ENCODE results near the gene CARMIL1.
"Not testable (repeated sequence)": the region's sequence is repeated elsewhere in the genome, so short reads cannot be mapped to it uniquely, and the experiment has no call there.

Gene CARMIL1

DNA sequence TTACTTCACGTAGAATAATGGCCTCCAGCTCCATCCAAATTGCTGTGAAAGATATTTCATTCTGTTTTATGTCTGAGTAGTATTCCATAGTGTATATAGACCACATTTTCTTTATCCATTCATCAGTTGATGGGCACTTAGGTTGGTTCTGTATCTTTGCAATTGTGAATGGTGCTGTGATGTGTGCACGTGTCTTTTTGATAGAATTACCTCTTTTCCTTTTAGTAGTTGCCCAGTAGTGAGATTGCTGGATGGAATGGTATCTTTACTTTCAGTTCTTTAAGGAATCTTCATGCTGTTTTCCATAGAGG is 91.8 kb downstream of the CARMIL1 start:
- DNase-seq (ENCODE audit: low read depth, low spot score), result no peak
- TF ChIP-seq, protein P1, sequence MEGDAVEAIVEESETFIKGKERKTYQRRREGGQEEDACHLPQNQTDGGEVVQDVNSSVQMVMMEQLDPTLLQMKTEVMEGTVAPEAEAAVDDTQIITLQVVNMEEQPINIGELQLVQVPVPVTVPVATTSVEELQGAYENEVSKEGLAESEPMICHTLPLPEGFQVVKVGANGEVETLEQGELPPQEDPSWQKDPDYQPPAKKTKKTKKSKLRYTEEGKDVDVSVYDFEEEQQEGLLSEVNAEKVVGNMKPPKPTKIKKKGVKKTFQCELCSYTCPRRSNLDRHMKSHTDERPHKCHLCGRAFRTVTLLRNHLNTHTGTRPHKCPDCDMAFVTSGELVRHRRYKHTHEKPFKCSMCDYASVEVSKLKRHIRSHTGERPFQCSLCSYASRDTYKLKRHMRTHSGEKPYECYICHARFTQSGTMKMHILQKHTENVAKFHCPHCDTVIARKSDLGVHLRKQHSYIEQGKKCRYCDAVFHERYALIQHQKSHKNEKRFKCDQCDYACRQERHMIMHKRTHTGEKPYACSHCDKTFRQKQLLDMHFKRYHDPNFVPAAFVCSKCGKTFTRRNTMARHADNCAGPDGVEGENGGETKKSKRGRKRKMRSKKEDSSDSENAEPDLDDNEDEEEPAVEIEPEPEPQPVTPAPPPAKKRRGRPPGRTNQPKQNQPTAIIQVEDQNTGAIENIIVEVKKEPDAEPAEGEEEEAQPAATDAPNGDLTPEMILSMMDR (IDR thresholded peaks at IDR 0.05; ENCODE audit: low read depth, low read length), result no peak
- no peak overlapping the region for H3K4me3 ChIP-seq (ENCODE audit: low read depth, low read length)
- in situ Hi-C loops (cut with HindIII; ENCODE audit: low sequenced_read_pairs), result no loop called here

DNA sequence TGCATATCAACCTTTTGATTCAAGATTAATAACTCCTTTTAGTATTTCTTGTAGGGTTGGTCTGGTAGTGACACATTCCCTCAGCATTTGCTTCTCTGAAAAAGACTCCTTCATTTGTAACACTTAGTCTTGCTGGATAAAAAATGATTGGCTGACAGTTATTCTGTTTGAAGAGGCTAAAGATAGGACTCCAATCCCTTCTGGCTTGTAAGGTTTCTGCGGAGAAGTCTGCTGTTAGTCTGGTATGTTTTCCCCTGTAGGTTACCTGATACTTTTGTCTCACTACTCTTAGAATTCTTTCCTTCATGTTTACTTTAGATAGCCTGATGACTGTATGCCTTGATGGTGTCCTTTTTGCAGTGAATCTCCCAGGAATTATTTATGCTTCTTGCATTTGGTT is 96.0 kb downstream of the CARMIL1 start:
- TF ChIP-seq, protein P1 (IDR thresholded peaks at IDR 0.05; ENCODE audit: low read depth, low read length), result no peak
- no peak overlapping the region for H3K4me3 ChIP-seq (ENCODE audit: low read depth, low read length)
- DNase-seq (ENCODE audit: low read depth, low spot score), result no peak
- in situ Hi-C loops (cut with HindIII; ENCODE audit: low sequenced_read_pairs), result no loop called here

GRCh38 chr6:25377664-25378063 is 98.5 kb downstream of the CARMIL1 start:
- in situ Hi-C loops (cut with HindIII; ENCODE audit: low sequenced_read_pairs), result no loop called here
- TF ChIP-seq, protein P1 (IDR thresholded peaks at IDR 0.05; ENCODE audit: low read depth, low read length), result no peak
- DNase-seq (ENCODE audit: low read depth, low spot score), result no peak
- no peak overlapping the region for H3K4me3 ChIP-seq (ENCODE audit: low read depth, low read length)

DNA sequence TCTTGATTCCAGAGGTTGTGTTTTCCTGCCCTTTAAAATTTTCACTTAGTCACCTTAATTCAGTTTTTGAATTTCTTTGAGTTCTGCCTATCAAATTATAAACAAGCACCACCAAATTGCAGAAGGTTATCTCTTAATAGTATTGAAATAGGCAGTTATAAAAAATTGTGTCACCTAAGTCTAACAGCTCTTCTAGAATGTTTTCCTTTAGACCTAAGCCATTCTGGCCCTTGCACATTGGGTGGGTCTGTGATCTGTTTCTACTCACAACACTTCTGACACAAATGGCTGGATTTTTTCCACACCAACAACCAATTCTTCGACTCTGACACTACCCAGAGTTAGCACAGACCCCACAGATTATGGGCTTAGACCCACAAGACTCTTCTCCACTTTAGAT is 101.9 kb downstream of the CARMIL1 start:
- in situ Hi-C loops (cut with HindIII; ENCODE audit: low sequenced_read_pairs), result no loop called here
- TF ChIP-seq, protein P1 (IDR thresholded peaks at IDR 0.05; ENCODE audit: low read depth, low read length), result no peak
- no peak for DNase-seq (ENCODE audit: low read depth, low spot score)
- H3K4me3 ChIP-seq (ENCODE audit: low read depth, low read length), result no peak overlapping the region

DNA sequence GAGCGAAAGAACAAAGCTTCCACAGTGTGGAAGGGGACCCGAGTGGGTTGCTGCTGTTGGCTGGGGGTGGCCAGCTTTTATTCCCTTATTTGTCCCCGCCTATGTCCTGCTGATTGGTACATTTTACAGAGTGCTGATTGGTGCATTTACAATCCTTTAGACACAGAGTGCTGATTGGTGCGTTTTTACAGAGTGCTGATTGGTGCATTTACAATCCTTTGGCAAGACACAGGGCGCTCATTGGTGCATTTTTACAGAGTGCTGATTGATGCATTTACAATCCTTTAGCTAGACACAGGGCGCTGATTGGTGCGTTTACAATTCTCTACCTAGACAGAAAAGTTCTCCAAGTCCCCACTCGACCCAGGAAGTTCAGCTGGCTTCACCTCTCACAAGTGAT is 103.3 kb downstream of the CARMIL1 start:
- DNase-seq (ENCODE audit: low read depth, low spot score); in situ Hi-C loops (cut with HindIII; ENCODE audit: low sequenced_read_pairs); H3K4me3 ChIP-seq (ENCODE audit: low read depth, low read length): not testable (repeated sequence)

DNA sequence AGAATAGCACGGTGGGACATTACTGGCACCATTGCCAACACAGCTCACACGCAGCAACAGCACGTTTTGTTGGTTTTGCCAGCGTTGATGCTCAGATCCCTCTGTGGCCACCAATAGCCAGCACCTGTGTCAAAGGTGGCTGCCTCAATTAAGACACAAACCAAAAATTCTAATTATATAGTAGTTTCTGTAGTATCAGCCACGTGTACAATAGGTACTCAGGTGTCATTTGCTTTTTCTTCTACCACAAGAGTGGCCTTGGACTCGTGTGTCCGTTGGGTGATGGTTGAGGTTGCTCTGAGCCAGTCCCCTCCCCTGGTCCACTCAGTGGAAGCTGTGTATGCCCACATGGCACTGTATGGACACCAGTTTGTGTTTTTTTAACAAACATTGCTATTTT is 105.1 kb downstream of the CARMIL1 start:
- no peak for DNase-seq (ENCODE audit: low read depth, low spot score)
- TF ChIP-seq, protein P1 (IDR thresholded peaks at IDR 0.05; ENCODE audit: low read depth, low read length), result no peak
- no peak overlapping the region for H3K4me3 ChIP-seq (ENCODE audit: low read depth, low read length)
- in situ Hi-C loops (cut with HindIII; ENCODE audit: low sequenced_read_pairs), result no loop called here

GRCh38 chr6:25384967-25385366 is 105.8 kb downstream of the CARMIL1 start:
- no peak for DNase-seq (ENCODE audit: low read depth, low spot score)
- TF ChIP-seq, protein P1 (IDR thresholded peaks at IDR 0.05; ENCODE audit: low read depth, low read length), result no peak
- in situ Hi-C loops (cut with HindIII; ENCODE audit: low sequenced_read_pairs), result no loop called here
- no peak overlapping the region for H3K4me3 ChIP-seq (ENCODE audit: low read depth, low read length)

Data from astrocyte of the spinal cord (primary cell).